IMR-90 (cell line): Measurements from ENCODE around the gene ZNF597. TPM values are rescaled to one million over a fixed set of nuclear protein-coding genes. Genes with fewer than 3 reads are reported as not detected.

Source experiments
- ATAC-seq: fragments of 200-7000 bp; cut with Tn5 transposase; 2 replicates; pipeline ENCODE4 v1.9.1; 2020; ENCODE audit warnings: low read depth, mild to moderate bottlenecking, moderate library complexity
- BruUV-seq: library from RNA; stranded (reverse); fragments of 400-500 nt; replicated peaks from 2 replicates; lab custom pipeline; 2021; lab: Mats Ljungman, UMichigan
- CTCF ChIA-PET: fragments of 300-600 bp; formaldehyde crosslinking; extraction: SDS; loops from one replicate; lab custom pipeline; 2021; ENCODE audit warnings: antibody characterized with exemption; lab: Yijun Ruan, JAX
- POLR2A ChIA-PET: fragments of 300-600 bp; sonication (Branson Sonifier 250); formaldehyde crosslinking; loops from one replicate; lab custom pipeline; 2022; ENCODE audit warnings: antibody characterized with exemption; ENCODE audit not compliant: unreplicated experiment; lab: Charles Lee
- DNase-seq: peaks from one replicate; pipeline ENCODE4 v3.0.0; 2013
- H2AFZ ChIP-seq: replicated peaks from 2 replicates; pipeline ENCODE3; 2013; ENCODE audit warnings: low read length, mild to moderate bottlenecking; ENCODE audit not compliant: poor library complexity
- H2AK5ac ChIP-seq: 2 replicates; pipeline ENCODE4 v1.6.1; 2013; ENCODE audit warnings: low read depth, low read length, inconsistent platforms
- H2AK9ac ChIP-seq: replicated peaks from 2 replicates; pipeline ENCODE3; 2013; ENCODE audit warnings: mild to moderate bottlenecking, low read depth, low read length, moderate library complexity; ENCODE audit not compliant: poor library complexity
- H2BK120ac ChIP-seq: 2 replicates; pipeline ENCODE4 v1.6.1; 2013; ENCODE audit warnings: low read depth, low read length, inconsistent platforms
- H2BK15ac ChIP-seq: 3 replicates; pipeline ENCODE4 v1.6.1; 2013; ENCODE audit warnings: low read depth, low read length, inconsistent platforms
- H2BK20ac ChIP-seq: 2 replicates; pipeline ENCODE4 v1.6.1; 2013; ENCODE audit warnings: low read depth, mild to moderate bottlenecking, inconsistent platforms, low read length, moderate library complexity
- H2BK5ac ChIP-seq: 2 replicates; pipeline ENCODE4 v1.6.1; 2013; ENCODE audit warnings: mild to moderate bottlenecking, low read depth, low read length, inconsistent platforms; ENCODE audit not compliant: poor library complexity, severe bottlenecking
- H3K14ac ChIP-seq: replicated peaks from 2 replicates; pipeline ENCODE4 v1.6.1; 2013; ENCODE audit warnings: low read depth, low read length, inconsistent platforms
- H3K18ac ChIP-seq: 2 replicates; pipeline ENCODE4 v1.6.1; 2013; ENCODE audit warnings: low read depth, low read length, control low read depth
- H3K23ac ChIP-seq: 2 replicates; pipeline ENCODE4 v1.6.1; 2013; ENCODE audit warnings: low read depth, low read length, inconsistent platforms
- H3K27ac ChIP-seq: 2 replicates; pipeline ENCODE4 v1.5.1; 2013; ENCODE audit warnings: mild to moderate bottlenecking, control low read depth, low read length; ENCODE audit not compliant: insufficient read depth
- H3K27me3 ChIP-seq: 2 replicates; pipeline ENCODE4 v1.6.1; 2013; ENCODE audit warnings: low read length; ENCODE audit not compliant: control insufficient read depth, insufficient read depth
- H3K36me3 ChIP-seq: 2 replicates; pipeline ENCODE4 v1.6.1; 2013; ENCODE audit warnings: low read length, mixed read lengths; ENCODE audit not compliant: control insufficient read depth, insufficient read depth
- H3K4ac ChIP-seq: 2 replicates; pipeline ENCODE4 v1.6.1; 2013; ENCODE audit warnings: low read depth, low read length, inconsistent platforms
- H3K4me1 ChIP-seq: 2 replicates; pipeline ENCODE4 v1.6.1; 2013; ENCODE audit warnings: low read length, mixed read lengths; ENCODE audit not compliant: control insufficient read depth, insufficient read depth
- H3K4me2 ChIP-seq: 2 replicates; pipeline ENCODE4 v1.6.1; 2013; ENCODE audit warnings: low read depth, mild to moderate bottlenecking, control low read depth, low read length, moderate library complexity
- H3K4me3 ChIP-seq: 2 replicates; pipeline ENCODE4 v1.5.1; 2013; ENCODE audit warnings: low read depth, mild to moderate bottlenecking, control low read depth, low read length, moderate library complexity; ENCODE audit not compliant: insufficient read depth
- H3K56ac ChIP-seq: 2 replicates; pipeline ENCODE4 v1.6.1; 2013; ENCODE audit warnings: low read length, inconsistent platforms; ENCODE audit not compliant: insufficient read depth; ENCODE audit errors: extremely low read depth
- H3K79me1 ChIP-seq, 2 experiments: 2 replicates each; pipeline ENCODE4 v1.6.1; 2013; ENCODE audit warnings: low read length in 2 of 2, inconsistent platforms in 1 of 2, low read depth in 1 of 2
- H3K9ac ChIP-seq: 2 replicates; pipeline ENCODE4 v1.6.1; 2013; ENCODE audit warnings: low read depth, low read length, control low read depth
- H3K9me1 ChIP-seq: 2 replicates; pipeline ENCODE4 v1.6.1; 2013; ENCODE audit warnings: low read length, inconsistent platforms; ENCODE audit not compliant: insufficient read depth
- H3K9me3 ChIP-seq: 2 replicates; pipeline ENCODE4 v1.6.1; 2013; ENCODE audit warnings: low read length; ENCODE audit not compliant: control insufficient read depth, insufficient read depth
- H4K20me1 ChIP-seq: 2 replicates; pipeline ENCODE4 v1.6.1; 2013; ENCODE audit warnings: low read length, inconsistent platforms; ENCODE audit not compliant: insufficient read depth
- H4K5ac ChIP-seq: 2 replicates; pipeline ENCODE4 v1.6.1; 2013; ENCODE audit warnings: mild to moderate bottlenecking, low read depth, low read length, control low read depth
- H4K8ac ChIP-seq, 2 experiments: 2 replicates each; pipeline ENCODE4 v1.6.1; 2013; ENCODE audit warnings: low read depth in 2 of 2, low read length in 2 of 2, control low read depth in 1 of 2, inconsistent platforms in 1 of 2
- H4K91ac ChIP-seq: 2 replicates; pipeline ENCODE4 v1.6.1; 2013; ENCODE audit warnings: low read depth, low read length, inconsistent platforms; ENCODE audit not compliant: insufficient read depth
- BHLHE40 ChIP-seq: fragments of 150-350 bp; IDR thresholded peaks from 2 replicates; pipeline ENCODE4 v1.6.1; 2016; ENCODE audit warnings: mild to moderate bottlenecking, low read depth, low read length
- CEBPB ChIP-seq: IDR thresholded peaks from 2 replicates; pipeline ENCODE4 v1.6.1; 2012; ENCODE audit warnings: low read depth, low read length, improper control_type of control experiment
- CHD1 ChIP-seq: IDR thresholded peaks from 2 replicates; pipeline ENCODE4 v1.6.1; 2012; ENCODE audit warnings: low read depth, low read length, improper control_type of control experiment
- CTCF ChIP-seq: conservative IDR thresholded peaks from 2 replicates; pipeline ENCODE4 v1.5.1; 2012; ENCODE audit warnings: mild to moderate bottlenecking, low read depth, low read length, improper control_type of control experiment
- ELK1 ChIP-seq: fragments of 150-350 bp; IDR thresholded peaks from 2 replicates; pipeline ENCODE4 v1.6.1; 2016; ENCODE audit warnings: low read depth, mild to moderate bottlenecking, low read length, moderate library complexity, borderline replicate concordance
- FOS ChIP-seq: fragments of 150-350 bp; IDR thresholded peaks from 2 replicates; pipeline ENCODE4 v1.6.1; 2016; ENCODE audit warnings: low read depth, low read length
- MAFK ChIP-seq: IDR thresholded peaks from 2 replicates; pipeline ENCODE4 v1.6.1; 2012; ENCODE audit warnings: low read depth, low read length, improper control_type of control experiment
- MAZ ChIP-seq: IDR thresholded peaks from 2 replicates; pipeline ENCODE4 v1.6.1; 2012; ENCODE audit warnings: low read depth, mild to moderate bottlenecking, low read length, improper control_type of control experiment, moderate library complexity, borderline replicate concordance
- MXI1 ChIP-seq: IDR thresholded peaks from 2 replicates; pipeline ENCODE4 v1.6.1; 2012; ENCODE audit warnings: low read depth, mild to moderate bottlenecking, low read length, moderate library complexity, borderline replicate concordance
- NFE2L2 ChIP-seq: fragments of 150-350 bp; IDR thresholded peaks from 2 replicates; pipeline ENCODE4 v1.6.1; 2016; ENCODE audit warnings: low read depth, mild to moderate bottlenecking, low read length
- POLR2A ChIP-seq: IDR thresholded peaks from 2 replicates; pipeline ENCODE4 v1.6.1; 2012; ENCODE audit warnings: mild to moderate bottlenecking, low read depth, low read length
- RCOR1 ChIP-seq: IDR thresholded peaks from 2 replicates; pipeline ENCODE4 v1.6.1; 2012; ENCODE audit warnings: mild to moderate bottlenecking, low read length, improper control_type of control experiment; ENCODE audit not compliant: insufficient replicate concordance
- RFX5 ChIP-seq: IDR thresholded peaks from 2 replicates; pipeline ENCODE4 v1.8.0; 2012; ENCODE audit warnings: low read depth, mild to moderate bottlenecking, low read length, moderate library complexity
- USF2 ChIP-seq: fragments of 150-350 bp; IDR thresholded peaks from 2 replicates; pipeline ENCODE4 v1.6.1; 2017; ENCODE audit warnings: mild to moderate bottlenecking, antibody characterized with exemption, low read length, low read depth
- WGBS, 2 experiments: methylation state at CpG; one replicate each; pipeline versions ENCODE4 v1.1.5 to v1.1.7; 2013; ENCODE audit warnings: missing lambda C conversion rate in 2 of 2; ENCODE audit not compliant: insufficient read length in 1 of 2; ENCODE audit errors: extremely low coverage in 2 of 2; 5-methylcytosine and 5-hydroxymethylcytosine counted together
- dilution Hi-C: fragments of 300-500 bp; cut with HindIII; formaldehyde crosslinking; loops from one replicate; pipeline ENCODE4 v1.14.3; 2018; ENCODE audit warnings: low sequenced_read_pairs; ENCODE audit not compliant: unreplicated experiment
- in situ Hi-C: fragments of 300-500 bp; cut with MboI; formaldehyde crosslinking; loops from 3 replicates; pipeline ENCODE4 v1.14.3; 2019; ENCODE audit warnings: low sequenced_read_pairs, inconsistent platforms, mixed read lengths
- intact Hi-C: fragments of 100-400 bp; cut with micrococcal nuclease; formaldehyde crosslinking; loops from 2 replicates; pipeline ENCODE4 v1.10.0; 2022
- polyA plus RNA-seq, 3 experiments: library from polyadenylated mRNA; depleted of rRNA; stranded (reverse); fragments of >200 nt; gene quantifications; 2 replicates each; pipeline ENCODE4 v1.2.3, GENCODE V29; 2012; ENCODE audit warnings: low replicate concordance in 1 of 3
- total RNA-seq: library from RNA; depleted of rRNA; stranded (reverse); fragments of >200 nt; gene quantifications from 2 replicates; pipeline ENCODE4 v1.2.3, GENCODE V29; 2012

Gene ZNF597
- total and polyA plus RNA-seq, 2 of the 4 experiments (the other 2 are of a cell fraction) = 0.91 to 3.0 TPM

GRCh38 chr16:3474136-3474779 lies 31.0 kb upstream of the ZNF597 start:
- Histone ChIP-seq H4K5ac (no peak overlapping the region), H3K4me1 (no peaks in the 10 kb centered on the region), H2AK5ac (no peak overlapping the region), H2BK120ac (no peak overlapping the region), H3K4ac (no peak overlapping the region), H3K56ac (no peak overlapping the region), H3K27ac (no peak overlapping the region), H4K8ac (no peak overlapping the region), H2BK15ac (no peak overlapping the region), H3K36me3 (peaks cover 8% of the 10 kb centered on the region; the same call in 1 of the 2 replicates), H2AFZ (no peak overlapping the region), H3K18ac (no peak overlapping the region), H3K79me1 (peaks cover 6 to 75% of the 10 kb centered on the region in 2 experiments), H3K4me3 (no peak overlapping the region), H4K91ac (no peak overlapping the region), H3K23ac (no peak overlapping the region), H3K9me3 (no peaks in the 10 kb centered on the region), H2AK9ac (no peak overlapping the region), H4K20me1 (peaks cover 78% of the 10 kb centered on the region), H3K9ac (no peak overlapping the region), H2BK5ac (no peak overlapping the region), H3K27me3 (no peaks in the 10 kb centered on the region), H3K4me2 (no peak overlapping the region), H3K9me1 (peaks cover 10% of the 10 kb centered on the region), H3K14ac (no peak overlapping the region), H2BK20ac (no peak overlapping the region)
- 96% methylated on average over 7 of the region's 16 CpGs; no CpG with 5 or more reads in 1 of the 2 experiments for WGBS, 2 experiments
- in situ Hi-C loops (no loop called here), intact Hi-C loops (no loop called here), dilution Hi-C loops (no loop called here)
- CTCF ChIA-PET = no interaction called here
- TF ChIP-seq USF2 (no peak), ELK1 (no peak), POLR2A (no peak), BHLHE40 (no peak), CHD1 (no peak), RFX5 (no peak), RCOR1 (no peak), MAZ (no peak), CTCF (no peak), MXI1 (no peak), FOS (no peak), MAFK (no peak), CEBPB (no peak), NFE2L2 (no peak)
- POLR2A ChIA-PET = interaction anchor here (0.8 kb wide), 1 partner anchor 30 kb away, joined by 3 read pairs; the partner anchor contains the start of genes NAA60 and ZNF597
- BruUV-seq = no TSS peak
- DNase-seq (no peak), ATAC-seq (no peak)
